ENCODE data around the gene SH2B2.

GRCh38 chr7:102253066-102253972 lies 33.3 kb upstream of the SH2B2 start:
- TF ChIP-seq EZH2 (IDR thresholded peaks at IDR 0.05; ENCODE audit: low read length, unreplicated experiment) (no peak), CTCF (conservative IDR thresholded peaks at IDR 0.05; ENCODE audit: low read depth, low read length) (no peak)

All from PC-3 (cell line).